ENCODE measurements around the gene FN3KRP. TPM values are rescaled to one million over a fixed set of nuclear protein-coding genes. Genes with fewer than 3 reads are reported as not detected.

FN3KRP gene
- 10.6 TPM for total RNA-seq

- TF ChIP-seq CTCF (IDR thresholded peaks at IDR 0.05) (no peak), POLR2A (IDR thresholded peaks at IDR 0.05) (peak in 1 of 2 donors; percentile 11), POLR2AphosphoS5 (IDR thresholded peaks at IDR 0.05; ENCODE audit: insufficient read depth in 1 of 2, low read depth in 1 of 2) (peak in 1 of 2 donors; percentile 69)
- peak within 1 kb of the TSS; percentile 70 to 94 for H3K4me3 ChIP-seq
- peak; percentile 96 for DNase-seq (ENCODE audit: extremely low spot score in 2 of 2)
- peaks cover 22% of the 10 kb centered on the region for H3K4me1 ChIP-seq
- H3K9me3 ChIP-seq: no peaks in the 10 kb centered on the region
- H3K36me3 ChIP-seq: peaks cover 0 to 7% of the 10 kb centered on the region in 2 donors
- intact Hi-C loops (cut with DNase I): no loop called here
- no peaks in the 10 kb centered on the region for H3K27me3 ChIP-seq
- H3K27ac ChIP-seq: peak within 1 kb of the TSS; percentile 66
Measured at GRCh38 chr17:82716203-82717010, at the start of gene FN3KRP. Gene FN3KRP (plus strand): TSS chr17:82716706. CDS start chr17:82716756, 50 bp downstream.

DNA sequence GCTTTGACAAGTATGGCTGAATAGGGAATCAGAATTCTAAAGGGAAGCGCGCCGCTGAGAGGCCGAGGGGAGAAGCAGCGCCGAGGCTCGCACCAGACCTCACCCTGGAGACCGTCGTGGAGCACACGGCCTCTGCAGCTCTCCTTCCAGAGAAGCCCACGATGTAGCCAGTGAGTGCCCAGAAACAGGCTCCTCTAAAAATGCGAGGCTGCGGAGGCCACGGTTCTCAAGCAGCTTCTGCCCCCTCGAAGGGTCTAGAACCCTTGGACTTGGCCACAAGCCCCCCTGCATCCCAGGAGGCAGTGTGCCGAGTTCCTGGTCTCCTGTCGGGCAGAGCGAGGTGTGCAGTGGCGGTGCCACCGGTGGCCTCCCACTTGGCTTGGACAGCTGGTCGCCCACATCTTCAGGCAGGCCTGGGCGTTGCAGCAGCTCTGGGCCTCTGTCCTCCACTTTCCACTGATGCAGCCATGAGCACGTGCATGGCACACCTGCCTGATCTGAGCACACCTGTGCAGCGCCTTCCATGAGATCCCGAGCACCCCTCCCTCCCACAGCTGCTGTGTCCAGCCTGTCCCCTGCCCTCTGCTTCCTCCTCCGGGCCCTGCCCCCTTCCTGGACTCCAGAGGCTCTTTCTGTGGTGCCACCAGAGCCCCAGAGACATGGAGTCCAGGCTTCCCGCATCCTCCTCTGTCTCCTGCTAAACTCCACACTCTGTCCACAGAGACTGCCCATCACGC lies 49.4 kb upstream of the FN3KRP start:
- H3K9me3 ChIP-seq: no peaks in the 10 kb centered on the region
- H3K27me3 ChIP-seq: no peaks in the 10 kb centered on the region
- no peak overlapping the region for H3K27ac ChIP-seq
- intact Hi-C loops (cut with DNase I): no loop called here
- no peak for DNase-seq (ENCODE audit: extremely low spot score in 2 of 2)
- peaks cover 5% of the 10 kb centered on the region for H3K4me1 ChIP-seq
- TF ChIP-seq POLR2A (IDR thresholded peaks at IDR 0.05) (no peak), POLR2AphosphoS5 (IDR thresholded peaks at IDR 0.05; ENCODE audit: insufficient read depth in 1 of 2, low read depth in 1 of 2) (no peak), CTCF (IDR thresholded peaks at IDR 0.05) (no peak)
- H3K4me3 ChIP-seq: no peak overlapping the region
- peaks cover 0 to 5% of the 10 kb centered on the region in 2 donors for H3K36me3 ChIP-seq

- H3K4me3 ChIP-seq: no peak overlapping the region
- H3K27ac ChIP-seq: no peak overlapping the region
- no peak for TF ChIP-seq CTCF (IDR thresholded peaks at IDR 0.05)
- TF ChIP-seq POLR2A (IDR thresholded peaks at IDR 0.05): no peak
- TF ChIP-seq POLR2AphosphoS5 (IDR thresholded peaks at IDR 0.05; ENCODE audit: insufficient read depth in 1 of 2, low read depth in 1 of 2): no peak
- peaks cover 5% of the 10 kb centered on the region for H3K4me1 ChIP-seq
- H3K27me3 ChIP-seq: no peaks in the 10 kb centered on the region
- no peaks in the 10 kb centered on the region for H3K36me3 ChIP-seq
- intact Hi-C loops (cut with DNase I): no loop called here
- no peaks in the 10 kb centered on the region for H3K9me3 ChIP-seq
- no peak for DNase-seq (ENCODE audit: extremely low spot score in 2 of 2)
Measured at GRCh38 chr17:82667668-82668000, 48.9 kb upstream of the FN3KRP start.

DNA sequence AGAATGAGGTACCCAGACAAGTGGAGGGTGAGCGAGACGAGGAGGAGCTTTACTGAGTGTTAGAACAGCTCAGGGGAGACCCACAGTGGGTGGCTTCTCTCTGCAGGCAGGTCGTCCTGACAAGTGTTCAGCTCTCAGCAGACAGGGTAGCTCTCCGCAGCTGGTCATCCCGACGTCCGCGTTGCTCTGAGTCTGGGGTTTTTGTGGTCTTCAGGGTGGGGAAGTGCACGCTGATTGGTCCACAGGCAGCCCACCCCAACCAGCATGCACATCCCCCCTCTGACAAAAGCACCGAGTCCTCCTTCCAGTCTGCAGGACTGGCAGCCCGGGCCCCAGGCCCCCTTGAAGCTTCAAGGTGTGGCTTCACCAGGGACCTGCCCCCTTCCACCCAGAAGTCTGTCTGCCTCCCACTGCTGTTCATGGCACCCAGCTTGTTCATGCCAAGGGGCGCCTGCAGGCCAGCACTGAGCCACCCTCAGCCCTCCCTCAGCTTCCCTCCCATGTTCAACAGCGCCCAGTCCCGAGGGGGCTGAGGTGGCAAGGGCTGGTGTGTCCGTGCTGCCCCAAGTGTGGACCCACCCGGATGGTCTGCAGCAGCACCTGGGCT lies 48.4 kb upstream of the FN3KRP start:
- no peaks in the 10 kb centered on the region for H3K27me3 ChIP-seq
- intact Hi-C loops (cut with DNase I): no loop called here
- no peak overlapping the region for H3K4me3 ChIP-seq
- H3K9me3 ChIP-seq: no peaks in the 10 kb centered on the region
- no peaks in the 10 kb centered on the region for H3K36me3 ChIP-seq
- no peak for DNase-seq (ENCODE audit: extremely low spot score in 2 of 2)
- H3K27ac ChIP-seq: no peak overlapping the region
- TF ChIP-seq POLR2A (IDR thresholded peaks at IDR 0.05) (no peak), CTCF (IDR thresholded peaks at IDR 0.05) (no peak), POLR2AphosphoS5 (IDR thresholded peaks at IDR 0.05; ENCODE audit: insufficient read depth in 1 of 2, low read depth in 1 of 2) (no peak)
- H3K4me1 ChIP-seq: peaks cover 5% of the 10 kb centered on the region
